Measurements from ENCODE around the gene SBK2.

SBK2 gene

DNA sequence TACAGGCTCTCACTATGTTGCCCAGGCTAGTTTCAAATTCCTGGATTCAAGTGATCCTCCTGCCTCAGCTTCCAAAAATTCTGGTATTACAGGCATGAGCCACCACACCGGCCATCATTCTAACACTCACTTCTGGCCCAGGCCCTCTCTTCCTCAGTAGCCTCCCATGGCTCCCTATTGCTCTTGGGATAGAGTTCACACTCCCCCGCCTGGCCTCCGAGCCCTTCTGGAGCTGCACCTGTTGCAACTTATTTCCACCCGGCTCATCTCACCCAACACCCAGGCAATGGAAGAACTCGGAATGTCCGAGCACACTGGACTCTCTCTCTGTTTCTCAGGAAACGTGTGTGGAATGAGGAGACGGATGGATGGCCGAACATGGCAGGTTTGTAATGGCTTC is 17.4 kb upstream of the SBK2 start:
- no peak for DNase-seq (ENCODE audit: low read depth in 3 of 3)

DNA sequence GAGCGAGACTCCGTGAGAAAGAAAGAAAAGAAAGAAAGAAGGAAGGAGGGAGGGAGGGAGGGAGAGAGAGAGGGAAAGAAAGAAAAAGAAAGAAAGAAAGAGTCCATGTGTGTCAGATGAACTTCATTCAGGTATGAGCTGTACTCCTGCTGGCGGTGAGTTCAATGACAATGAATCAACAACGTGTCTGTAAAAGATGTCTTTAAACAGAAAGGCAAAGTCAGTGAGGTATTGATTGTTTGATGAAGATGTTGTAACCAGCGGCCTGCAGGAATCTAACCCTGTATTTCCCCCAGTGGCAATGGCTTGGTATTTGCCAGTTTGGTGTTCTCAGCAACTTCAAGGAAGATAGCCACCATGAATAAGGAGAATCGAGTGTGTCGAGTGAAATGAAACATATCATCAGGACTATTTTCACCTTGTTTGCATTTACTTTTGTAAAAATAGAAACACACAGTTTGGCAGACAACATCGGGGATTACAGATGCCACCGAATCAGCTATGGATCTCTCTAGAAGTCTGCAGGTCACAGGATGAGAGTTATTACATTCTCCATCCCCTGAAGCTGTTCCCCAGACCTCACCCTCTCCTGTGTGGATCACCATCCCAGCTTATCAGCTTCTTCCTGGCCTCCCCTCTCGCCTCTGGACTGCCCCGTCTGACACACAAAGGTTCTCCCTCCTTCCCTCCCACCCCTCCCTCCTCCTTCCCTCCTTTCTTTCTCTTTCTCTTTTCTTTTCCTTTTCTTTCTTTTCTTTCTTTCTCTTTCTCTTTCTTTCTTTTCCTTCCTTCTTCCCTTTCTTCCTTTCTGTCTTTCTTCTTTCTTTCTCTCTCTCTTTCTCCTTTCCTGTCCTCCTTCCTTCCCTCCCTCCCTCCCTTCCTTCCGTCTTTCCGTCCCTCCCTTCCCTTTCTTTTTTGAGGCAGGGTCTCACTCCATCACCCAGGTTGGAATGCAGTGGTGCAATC is 16.6 kb upstream of the SBK2 start:
- DNase-seq (ENCODE audit: low read depth in 3 of 3), result no peak

DNA sequence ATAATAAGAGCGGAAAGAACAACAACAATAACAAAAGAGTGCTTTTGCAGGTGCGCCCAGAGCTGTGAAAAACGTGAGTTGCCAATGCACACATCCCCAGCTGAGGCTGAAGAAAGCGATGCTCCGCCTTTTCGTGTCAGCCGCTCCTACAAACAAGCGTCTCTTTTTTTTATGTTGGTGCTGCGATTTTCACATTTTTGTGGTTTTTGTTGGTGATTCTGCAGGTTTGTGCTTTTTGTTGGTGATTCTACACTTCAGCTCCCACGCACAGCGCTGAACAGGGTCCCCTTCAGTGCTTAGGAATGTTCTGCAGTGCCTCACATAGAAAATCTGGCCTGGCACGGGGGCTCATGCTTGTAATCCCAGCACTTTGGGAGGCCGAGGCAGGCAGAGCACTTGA is 15.7 kb upstream of the SBK2 start:
- no peak for DNase-seq (ENCODE audit: low read depth in 3 of 3)

DNA sequence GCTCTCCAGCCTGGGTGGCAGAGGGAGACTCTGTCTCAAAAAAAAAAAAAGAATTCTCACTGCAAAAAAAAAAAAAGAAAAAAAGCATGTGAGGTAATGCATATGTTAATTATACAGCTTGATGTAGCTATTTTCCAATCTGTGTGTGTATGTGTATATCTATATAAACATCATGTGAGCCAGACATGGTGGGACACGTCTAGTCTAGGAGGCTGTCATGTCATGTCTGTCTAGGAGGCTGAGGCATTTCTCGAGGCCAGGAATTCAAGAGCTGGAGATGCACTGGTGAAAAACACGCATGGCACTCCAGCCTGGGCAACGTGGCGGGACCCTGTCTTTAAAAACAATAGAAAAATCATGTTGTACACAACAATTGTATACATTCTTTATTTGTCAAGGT is 15.3 kb upstream of the SBK2 start:
- DNase-seq (ENCODE audit: low read depth in 3 of 3), result no peak

DNA sequence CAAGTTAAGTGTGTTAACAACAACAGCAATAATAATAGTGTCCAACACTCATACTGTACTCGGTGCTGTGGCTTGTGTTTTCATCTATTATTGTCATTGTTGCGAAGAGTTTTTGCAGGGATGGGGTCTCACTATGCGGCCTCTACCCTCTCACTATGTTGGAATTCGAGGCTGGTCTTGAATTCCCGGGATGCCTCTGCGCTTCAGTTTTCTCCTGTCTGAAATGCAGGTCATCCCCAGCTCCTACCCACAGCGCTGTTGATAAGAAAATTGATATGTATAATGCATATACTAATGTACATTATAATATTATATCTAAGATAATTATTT is 13.4 kb upstream of the SBK2 start:
- DNase-seq (ENCODE audit: low read depth in 3 of 3), result no peak

DNA sequence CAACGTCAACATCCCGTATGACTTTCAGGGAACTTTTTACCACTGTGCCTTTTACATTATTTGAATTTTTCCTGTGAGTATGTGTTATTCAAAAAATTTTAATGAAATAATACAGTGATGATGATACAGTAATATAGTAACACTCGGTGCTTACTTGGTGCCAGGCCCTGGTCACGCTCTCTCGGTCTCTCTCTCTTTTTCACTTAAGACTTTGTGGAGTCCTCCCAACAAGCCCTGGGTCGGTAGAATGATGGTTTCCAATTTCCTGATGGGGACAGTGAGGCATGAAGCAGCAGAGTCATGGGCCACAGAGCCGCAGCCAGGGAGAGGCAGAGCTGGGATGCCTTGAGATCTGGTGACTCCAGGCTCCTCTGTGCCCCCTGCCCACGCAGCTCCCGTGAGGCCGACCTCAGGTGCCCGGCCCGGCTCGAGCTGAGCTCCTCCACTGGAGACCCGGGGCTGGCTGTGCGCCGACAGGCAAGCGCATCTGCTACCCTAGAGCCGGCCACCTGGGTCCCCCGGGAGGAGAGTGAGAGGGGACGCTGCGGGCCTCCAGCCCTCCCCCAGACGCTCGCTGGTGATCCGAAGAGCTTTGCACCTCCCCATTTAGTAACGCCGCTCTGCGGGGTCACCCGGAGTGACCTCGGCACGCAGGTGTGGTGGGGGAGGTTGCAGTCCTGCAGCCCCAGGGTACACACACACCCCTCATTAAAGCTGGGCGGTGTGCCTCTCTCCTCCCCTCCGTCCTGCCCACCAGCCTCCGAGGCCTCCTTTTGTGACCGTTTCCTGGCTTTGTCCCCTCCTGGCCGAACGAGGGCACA is 12.8 kb upstream of the SBK2 start:
- DNase-seq (ENCODE audit: low read depth in 3 of 3), result no peak

DNA sequence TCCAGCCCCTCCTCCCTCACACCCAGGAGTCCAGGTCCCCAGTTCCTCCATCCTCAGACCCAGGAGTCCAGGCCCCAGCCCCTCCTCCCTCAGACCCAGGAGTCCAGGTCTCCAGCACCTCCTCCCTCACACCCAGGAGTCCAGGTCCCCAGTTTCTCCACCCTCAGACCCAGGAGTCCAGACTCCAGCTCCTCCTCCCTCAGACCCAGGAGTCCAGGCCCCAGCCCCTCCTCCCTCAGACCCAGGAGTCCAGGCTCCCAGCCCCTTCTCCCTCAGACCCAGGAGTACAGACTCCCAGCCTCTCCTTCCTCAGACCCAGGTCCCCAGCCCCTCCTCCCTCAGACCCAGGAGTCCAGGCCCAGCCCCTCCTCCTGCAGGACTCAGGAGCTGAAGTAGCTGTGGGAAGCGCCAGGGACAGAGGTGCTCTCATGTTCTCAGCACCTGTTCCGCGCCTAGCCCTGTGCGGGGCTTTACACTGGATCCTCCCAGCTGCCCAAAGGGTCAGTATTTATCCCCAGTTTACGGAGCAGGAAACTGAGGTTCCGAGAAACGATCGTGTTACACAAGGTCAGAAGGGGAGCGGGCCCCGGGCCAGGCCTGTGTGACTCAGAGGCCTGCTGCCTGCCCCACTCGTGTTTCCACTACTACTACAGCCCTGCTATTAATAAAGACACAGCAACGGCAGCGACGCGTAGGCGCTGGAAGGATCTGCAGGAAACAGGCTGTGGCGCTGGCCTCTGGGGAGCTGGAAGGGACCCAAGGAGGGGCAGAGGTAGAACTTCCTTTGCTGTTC is 10.1 kb upstream of the SBK2 start:
- DNase-seq (ENCODE audit: low read depth in 3 of 3), result no peak

DNA sequence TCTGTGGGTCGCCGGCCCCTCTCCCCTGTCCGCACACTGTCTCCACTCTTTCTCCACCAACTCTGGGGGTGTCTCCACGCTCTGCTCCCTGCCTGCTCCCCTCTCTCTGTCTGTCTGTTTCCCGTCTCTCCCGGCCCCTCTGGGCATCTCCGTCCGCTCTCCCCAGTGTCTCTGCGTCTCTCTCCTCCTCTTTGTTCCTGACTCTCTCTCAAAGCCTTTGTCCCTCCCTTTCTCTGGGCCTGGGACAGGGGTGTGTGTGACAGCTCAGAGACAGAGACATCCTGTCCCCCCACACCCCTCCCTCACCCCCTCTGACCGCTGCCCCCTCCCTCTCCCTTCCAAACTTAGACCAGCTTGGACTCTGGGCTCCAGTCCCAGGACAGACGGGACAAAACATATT is 9.1 kb upstream of the SBK2 start:
- no peak for DNase-seq (ENCODE audit: low read depth in 3 of 3)

DNA sequence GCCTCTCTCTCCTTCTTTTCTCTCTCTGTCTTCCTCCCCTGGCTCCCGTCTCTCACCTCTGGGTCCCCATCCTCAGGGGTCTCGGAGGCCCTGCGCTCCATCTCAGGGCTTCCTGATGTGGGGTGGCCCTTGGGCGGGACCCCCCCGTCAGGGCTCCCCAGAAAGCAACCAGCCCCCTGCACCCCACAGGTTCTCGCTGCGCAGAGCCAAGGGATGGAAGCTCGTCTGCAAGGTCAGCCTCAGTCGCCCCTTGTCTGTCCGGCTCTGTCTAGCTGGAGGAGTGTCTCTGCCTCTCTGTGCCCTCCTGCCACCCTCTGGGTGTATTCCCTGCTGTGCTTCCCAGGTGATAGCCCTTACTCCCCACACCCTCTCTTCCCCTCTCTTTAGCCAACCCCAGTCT is 8.5 kb upstream of the SBK2 start, which contains the start of gene SBK3:
TSS of gene SBK3 (minus strand) at position 101 of the 400 bp plus-strand sequence. CDS start at position 101, 0 bp downstream.
- DNase-seq (ENCODE audit: low read depth in 3 of 3), result no peak

DNA sequence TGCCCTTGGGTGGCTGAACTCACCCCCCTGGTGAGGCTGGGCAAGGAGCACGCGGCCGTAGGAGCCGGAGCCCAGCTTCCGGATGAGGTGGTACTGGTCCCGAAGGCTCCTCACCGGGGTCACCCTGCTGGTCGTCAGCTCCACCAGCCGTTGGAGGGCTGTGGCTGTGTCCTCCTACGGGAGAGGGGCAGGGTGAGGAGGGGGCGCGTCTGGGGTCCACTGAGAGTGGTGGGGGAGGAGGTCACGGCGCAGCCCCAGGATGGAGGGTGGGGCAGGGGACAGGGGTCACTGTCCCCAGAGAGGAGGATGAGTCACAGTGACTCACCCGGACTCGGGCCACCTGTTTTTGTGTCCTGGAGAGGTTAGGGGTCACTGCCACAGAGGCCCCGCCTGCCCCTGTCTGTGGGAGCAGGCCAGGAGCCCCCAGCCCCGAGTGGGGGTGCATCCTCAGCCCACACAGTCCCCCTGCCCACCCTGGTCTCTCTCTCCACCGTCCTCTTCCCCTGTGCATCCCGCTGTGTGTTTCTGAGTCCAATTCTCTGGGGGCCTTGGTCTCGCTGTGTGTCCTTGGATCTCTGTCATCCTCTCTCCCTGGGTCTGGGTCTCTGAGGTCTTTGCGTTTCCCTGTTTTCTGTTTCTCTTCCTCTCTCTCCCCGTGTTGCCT is 8.0 kb upstream of the SBK2 start:
- DNase-seq (ENCODE audit: low read depth in 3 of 3), result no peak

DNA sequence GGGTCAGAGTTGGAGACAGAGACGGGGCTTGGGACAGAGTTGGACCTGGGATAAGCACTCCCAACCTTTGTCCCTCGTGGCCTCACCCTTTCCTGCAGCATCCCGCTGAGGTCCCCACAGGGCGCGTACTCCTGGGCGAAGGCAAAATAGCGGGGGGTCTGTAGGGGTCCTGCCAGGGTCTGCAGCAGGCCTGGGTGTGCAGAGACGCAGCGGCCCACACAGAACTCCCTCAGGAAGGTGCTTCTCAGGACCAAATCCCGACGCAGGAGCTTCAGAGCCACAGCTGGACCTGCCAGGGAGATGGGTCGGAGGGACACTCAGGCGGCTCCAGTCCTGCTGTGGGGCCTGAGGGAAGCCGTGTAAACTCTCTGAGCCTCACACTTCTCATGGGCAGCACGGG is 7.1 kb upstream of the SBK2 start:
- DNase-seq (ENCODE audit: low read depth in 3 of 3), result no peak

DNA sequence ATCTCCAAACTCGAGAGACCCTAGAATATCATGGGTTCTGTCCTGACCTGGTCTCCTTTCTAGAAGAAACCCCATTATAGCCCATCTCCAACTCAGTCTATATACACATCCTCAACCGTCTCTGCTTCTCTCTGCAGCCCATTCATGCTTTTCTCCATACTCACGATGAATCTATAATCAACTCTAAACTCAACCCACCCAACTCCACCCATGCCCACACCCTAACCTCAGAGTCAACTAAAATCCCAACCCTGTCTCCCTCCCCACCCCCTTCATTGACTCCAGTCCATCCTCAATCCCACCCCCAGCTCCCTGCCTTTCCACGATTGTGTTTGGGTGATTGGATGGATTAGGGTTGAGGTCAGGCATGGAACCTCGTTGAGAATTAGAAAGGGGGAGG is 6.6 kb upstream of the SBK2 start:
- no peak for DNase-seq (ENCODE audit: low read depth in 3 of 3)

DNA sequence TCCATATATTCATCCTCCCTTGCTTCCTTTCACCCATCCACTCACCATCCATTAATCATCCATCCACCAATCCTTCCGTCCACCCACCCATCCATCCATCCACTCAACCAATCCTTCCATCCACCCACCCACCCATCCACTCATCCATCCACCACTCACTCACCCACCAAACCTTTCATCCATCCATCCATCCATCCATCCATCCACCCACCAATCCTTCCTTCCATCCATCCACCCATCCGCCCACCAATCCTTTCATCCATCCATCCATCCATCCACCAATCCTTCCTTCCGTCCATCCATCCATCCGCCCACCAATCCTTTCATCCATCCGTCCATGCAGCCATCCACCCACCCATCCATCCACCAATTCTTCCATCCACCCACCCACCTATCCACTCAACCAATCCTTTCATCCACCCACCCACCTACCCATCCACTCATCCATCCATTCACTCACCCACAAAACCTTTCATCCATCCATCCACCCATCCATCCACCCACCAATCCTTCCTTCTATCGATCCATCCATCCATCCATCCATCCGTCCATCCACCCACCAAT is 5.4 kb upstream of the SBK2 start:
- DNase-seq (ENCODE audit: low read depth in 3 of 3), result no peak

DNA sequence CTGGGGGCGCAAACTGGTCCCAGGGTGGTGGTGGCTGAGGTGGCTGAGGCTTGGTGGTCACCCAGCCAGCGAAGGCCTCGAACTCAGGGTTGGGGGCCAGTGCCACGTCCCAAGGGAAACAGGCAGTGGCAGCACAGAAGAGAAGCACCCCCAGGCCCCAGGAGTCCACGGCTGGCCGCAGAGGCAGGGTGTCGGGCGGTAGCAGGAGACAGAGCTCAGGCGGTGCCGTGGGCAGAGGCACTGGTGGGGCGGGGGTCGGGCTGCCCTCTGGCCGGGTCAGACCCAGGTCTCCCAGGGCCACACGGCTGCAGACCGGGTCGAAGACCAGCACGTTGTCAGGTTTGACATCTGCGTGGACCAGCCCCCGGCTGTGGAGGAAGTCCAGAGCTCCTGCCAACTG is 4.2 kb upstream of the SBK2 start:
- no peak for DNase-seq (ENCODE audit: low read depth in 3 of 3)

DNA sequence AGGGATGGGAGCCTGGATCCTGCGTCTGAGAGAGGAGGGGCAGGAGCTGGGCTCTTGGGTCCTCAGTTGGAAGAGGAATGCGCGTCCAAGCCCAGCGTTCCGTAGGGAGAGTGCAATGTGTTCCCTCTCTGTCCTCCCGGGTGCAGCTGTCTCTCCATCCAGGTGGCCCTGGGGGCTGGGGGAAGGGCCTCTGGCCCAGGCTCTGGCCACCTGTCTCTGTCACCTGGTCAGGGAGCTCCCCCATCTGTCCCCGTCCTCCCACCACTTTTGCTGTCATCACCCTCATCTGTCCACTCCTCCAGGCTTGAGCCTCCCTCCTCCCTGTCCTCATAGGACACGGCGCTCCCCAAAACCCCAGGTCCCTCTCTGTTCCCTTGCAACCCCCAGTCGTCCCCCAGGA is 3.7 kb upstream of the SBK2 start:
- DNase-seq (ENCODE audit: low read depth in 3 of 3), result no peak

DNA sequence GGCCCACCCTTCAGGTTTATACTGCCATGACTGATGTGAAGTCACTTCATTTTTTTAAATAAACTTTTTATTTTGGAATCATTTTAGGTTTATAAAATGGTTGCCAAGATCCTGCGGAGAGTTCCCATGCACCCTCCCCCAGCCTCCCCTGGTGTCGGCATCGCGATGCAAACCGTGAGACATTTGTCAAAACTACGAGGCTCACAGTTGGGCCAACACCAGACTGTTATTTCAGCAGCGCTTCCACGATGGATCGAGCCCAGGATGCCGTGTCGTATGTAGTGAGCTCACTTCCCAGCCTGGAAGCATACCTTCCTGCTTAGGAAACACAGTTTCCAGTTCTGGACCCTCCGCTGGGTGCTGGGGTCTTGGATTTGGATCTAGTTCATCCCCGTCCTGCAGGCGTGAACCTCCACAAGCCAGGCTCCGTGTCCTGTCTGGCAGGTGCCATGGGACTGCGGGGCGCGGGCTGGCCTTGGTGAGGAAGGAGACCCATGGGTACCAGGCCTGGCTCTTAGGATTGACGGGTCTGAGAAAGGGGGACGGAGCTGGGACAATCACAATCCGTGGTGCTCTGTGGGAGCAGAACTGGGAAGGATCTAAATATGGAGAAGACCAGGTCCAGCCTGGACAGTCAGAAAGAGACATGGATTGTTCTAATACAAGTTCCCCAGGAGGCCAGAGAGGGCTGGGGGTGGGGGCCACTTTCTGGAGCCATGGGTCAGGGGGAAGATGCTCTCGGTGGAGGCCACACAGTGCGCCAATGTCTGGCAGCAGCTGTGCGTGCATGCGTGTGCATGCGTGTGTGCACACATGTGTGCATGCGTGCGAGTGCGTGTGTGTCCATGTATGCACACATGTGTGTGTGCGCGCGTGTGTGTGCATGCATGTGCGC is 2.4 kb upstream of the SBK2 start:
- DNase-seq (ENCODE audit: low read depth in 3 of 3), result no peak

DNA sequence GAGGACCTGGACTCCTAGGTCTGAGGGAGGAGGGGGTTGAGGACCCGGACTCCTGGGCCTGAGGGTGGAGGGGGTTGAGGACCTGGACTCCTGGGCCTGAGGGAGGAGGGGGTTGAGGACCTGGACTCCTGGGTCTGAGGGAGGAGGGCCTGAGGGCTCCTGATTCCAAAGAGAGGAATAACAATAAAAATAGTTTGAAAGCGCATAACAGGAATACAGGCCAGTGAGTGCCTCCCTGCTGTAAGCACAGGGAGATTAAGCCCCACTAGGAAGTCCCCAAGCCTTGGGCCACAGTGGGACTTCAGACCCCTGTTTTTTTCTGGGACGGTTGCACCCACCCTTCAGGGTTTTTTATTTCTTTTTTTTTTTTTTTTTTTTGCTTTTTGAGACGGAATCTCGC is 1.2 kb upstream of the SBK2 start:
- DNase-seq (ENCODE audit: low read depth in 3 of 3), result no peak

DNA sequence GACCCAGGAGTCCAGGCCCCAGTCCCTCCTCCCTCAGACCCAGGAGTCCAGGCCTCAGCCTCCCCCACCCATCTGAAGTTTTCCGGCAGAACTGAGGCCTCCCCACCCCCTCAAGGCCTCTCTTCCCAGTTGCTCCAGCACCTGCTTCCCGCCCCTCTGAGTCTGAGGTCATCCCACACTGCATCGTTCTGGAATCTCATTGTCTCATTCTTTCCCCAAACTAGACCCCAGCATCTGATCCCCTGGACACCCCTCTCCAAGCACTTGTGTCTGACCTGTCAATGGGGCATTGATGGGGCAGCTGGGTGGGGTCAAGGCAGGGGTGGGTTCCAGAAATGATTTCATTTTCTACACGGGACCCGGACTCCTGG is 793 bp upstream of the SBK2 start:
- DNase-seq (ENCODE audit: low read depth in 3 of 3), result no peak

DNA sequence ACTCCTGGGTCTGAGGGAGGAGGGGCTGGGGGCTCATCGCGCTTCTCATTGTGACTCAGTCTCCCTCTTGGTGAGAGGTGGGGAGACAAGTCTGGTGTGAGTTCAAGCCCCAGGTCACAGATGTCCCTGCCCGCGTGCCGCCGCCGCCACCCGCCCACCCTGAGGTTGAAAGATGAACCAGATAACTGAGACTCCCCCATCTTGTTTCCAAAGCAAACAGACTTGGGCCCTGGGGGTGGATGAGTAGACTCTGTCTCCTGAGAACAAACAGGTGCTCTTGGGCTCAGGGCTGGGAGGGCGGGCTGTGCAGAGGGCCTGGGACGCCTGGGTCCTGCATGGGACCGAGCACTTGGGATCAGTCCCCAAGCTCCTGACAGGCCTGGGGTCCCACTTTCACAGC is 567 bp downstream of the SBK2 start:
- DNase-seq (ENCODE audit: low read depth in 3 of 3), result no peak

DNA sequence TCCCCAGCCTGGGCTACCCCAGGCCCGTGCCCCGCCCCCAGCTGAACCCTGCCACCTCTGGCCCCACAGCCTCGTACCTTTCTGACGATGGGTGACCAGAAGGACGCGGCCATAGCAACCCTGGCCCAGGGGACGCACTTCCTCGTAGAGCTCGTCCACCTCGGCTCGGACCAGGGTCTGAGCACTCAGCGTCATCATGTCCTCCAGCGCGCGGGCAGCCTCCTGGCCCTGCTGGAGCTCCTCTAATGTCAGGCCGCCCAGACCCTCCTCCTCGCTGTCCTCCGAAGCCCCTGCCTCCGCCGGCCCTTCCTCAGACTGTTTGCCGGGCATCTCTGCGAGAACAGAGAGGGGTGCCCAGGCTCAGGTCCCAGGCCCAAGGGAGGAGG is 975 bp downstream of the SBK2 start:
- DNase-seq (ENCODE audit: low read depth in 3 of 3), result no peak
